Measurements from ENCODE around the gene NFAM1. TPM values are rescaled to one million over a fixed set of nuclear protein-coding genes. Genes with fewer than 3 reads are reported as not detected.

Gene NFAM1
- total RNA-seq, 1 donor from 2014 or later, result 0.19 TPM

DNA sequence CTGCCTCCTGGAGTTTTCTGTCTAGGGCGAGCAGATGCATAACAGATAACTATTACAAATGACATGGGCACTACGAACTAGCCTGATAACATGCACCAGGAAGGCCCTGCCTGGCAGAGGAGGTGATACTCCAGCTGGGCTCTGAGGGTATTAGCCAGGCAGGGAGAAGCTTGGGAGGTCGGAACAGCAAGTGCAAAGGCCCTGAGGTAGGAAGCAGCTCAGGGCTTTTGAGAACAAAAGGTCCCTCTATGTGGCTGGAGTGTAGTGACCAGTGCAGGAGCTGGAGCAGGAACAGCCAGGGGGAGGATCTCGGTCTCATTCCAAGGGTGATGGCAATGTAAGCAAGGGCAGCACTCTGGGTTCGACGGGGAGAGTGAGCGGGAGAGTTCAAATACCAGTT lies 100.1 kb downstream of the NFAM1 start:
- Histone ChIP-seq H3K36me3 (no peaks in the 10 kb centered on the region), H3K9ac (no peak overlapping the region), H4K20me1 (ENCODE audit: low read depth) (peaks cover 84% of the 10 kb centered on the region), H3K4me1 (no peaks in the 10 kb centered on the region), H3K27ac (no peak overlapping the region), H3K9me3 (ENCODE audit: low read depth) (no peaks in the 10 kb centered on the region), H3K79me2 (ENCODE audit: low read depth) (no peaks in the 10 kb centered on the region), H3K4me2 (no peak overlapping the region), H2AFZ (replicated peaks) (no peak overlapping the region), H3K27me3 (no peaks in the 10 kb centered on the region), H3K4me3 (no peak overlapping the region), H3F3A (ENCODE audit: low read depth) (no peaks in the 10 kb centered on the region)
- TF ChIP-seq EZH2 (IDR thresholded peaks at IDR 0.05) (no peak), EZH2phosphoT487 (IDR thresholded peaks at IDR 0.05) (no peak)
- TF ChIP-seq, protein P1, sequence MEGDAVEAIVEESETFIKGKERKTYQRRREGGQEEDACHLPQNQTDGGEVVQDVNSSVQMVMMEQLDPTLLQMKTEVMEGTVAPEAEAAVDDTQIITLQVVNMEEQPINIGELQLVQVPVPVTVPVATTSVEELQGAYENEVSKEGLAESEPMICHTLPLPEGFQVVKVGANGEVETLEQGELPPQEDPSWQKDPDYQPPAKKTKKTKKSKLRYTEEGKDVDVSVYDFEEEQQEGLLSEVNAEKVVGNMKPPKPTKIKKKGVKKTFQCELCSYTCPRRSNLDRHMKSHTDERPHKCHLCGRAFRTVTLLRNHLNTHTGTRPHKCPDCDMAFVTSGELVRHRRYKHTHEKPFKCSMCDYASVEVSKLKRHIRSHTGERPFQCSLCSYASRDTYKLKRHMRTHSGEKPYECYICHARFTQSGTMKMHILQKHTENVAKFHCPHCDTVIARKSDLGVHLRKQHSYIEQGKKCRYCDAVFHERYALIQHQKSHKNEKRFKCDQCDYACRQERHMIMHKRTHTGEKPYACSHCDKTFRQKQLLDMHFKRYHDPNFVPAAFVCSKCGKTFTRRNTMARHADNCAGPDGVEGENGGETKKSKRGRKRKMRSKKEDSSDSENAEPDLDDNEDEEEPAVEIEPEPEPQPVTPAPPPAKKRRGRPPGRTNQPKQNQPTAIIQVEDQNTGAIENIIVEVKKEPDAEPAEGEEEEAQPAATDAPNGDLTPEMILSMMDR (IDR thresholded peaks at IDR 0.05), result no peak
- DNase-seq (ENCODE audit: low spot score), result no peak
- Mint-ChIP-seq H3K27ac (no peak overlapping the region), H3K4me3 (peak overlapping the region; percentile 42), H3K36me3 (no peaks in the 10 kb centered on the region), H3K9me3 (no peaks in the 10 kb centered on the region), H3K27me3 (ENCODE audit: insufficient read depth, low read depth) (peaks cover 11% of the 10 kb centered on the region), H3K4me1 (peaks cover 42% of the 10 kb centered on the region)

- Histone ChIP-seq H3F3A (ENCODE audit: low read depth) (no peaks in the 10 kb centered on the region), H3K4me1 (no peaks in the 10 kb centered on the region), H3K79me2 (ENCODE audit: low read depth) (no peaks in the 10 kb centered on the region), H2AFZ (replicated peaks) (no peak overlapping the region), H3K4me2 (no peak overlapping the region), H3K36me3 (no peaks in the 10 kb centered on the region), H3K27me3 (no peaks in the 10 kb centered on the region), H3K27ac (no peak overlapping the region), H3K4me3 (no peak overlapping the region), H4K20me1 (ENCODE audit: low read depth) (peaks cover 84% of the 10 kb centered on the region), H3K9me3 (ENCODE audit: low read depth) (no peaks in the 10 kb centered on the region), H3K9ac (no peak overlapping the region)
- TF ChIP-seq EZH2 (IDR thresholded peaks at IDR 0.05) (no peak), EZH2phosphoT487 (IDR thresholded peaks at IDR 0.05) (no peak)
- TF ChIP-seq, protein P1 (IDR thresholded peaks at IDR 0.05), result no peak
- Mint-ChIP-seq H3K4me1 (peaks cover 37% of the 10 kb centered on the region), H3K36me3 (no peaks in the 10 kb centered on the region), H3K27ac (peak overlapping the region; percentile 87), H3K4me3 (no peak overlapping the region), H3K27me3 (ENCODE audit: insufficient read depth, low read depth) (peaks cover 14% of the 10 kb centered on the region), H3K9me3 (no peaks in the 10 kb centered on the region)
- DNase-seq (ENCODE audit: low spot score), result peak; percentile 39
Observed at GRCh38 chr22:42331014-42331413, 101.2 kb downstream of the NFAM1 start.

Other genes with a start within 250 kb of the NFAM1 start
- 53.7 and 67.4 TPM in 2 replicates for gene TCF20, start 161.8 kb downstream of the NFAM1 start, total RNA-seq (ENCODE audit: low replicate concordance)
- 15.2 and 31.9 TPM in 2 replicates for gene RRP7A, start 87.4 kb upstream of the NFAM1 start, total RNA-seq (ENCODE audit: low replicate concordance)
- gene SERHL2, start 121.6 kb upstream of the NFAM1 start, total RNA-seq (ENCODE audit: low replicate concordance), result 0.99 TPM in 1 of 2 replicates, not detected in the other
- gene POLDIP3, start 182.5 kb upstream of the NFAM1 start, total RNA-seq (ENCODE audit: low replicate concordance), result 37.8 and 67.2 TPM in 2 replicates
- gene ATP5MGL, start 208.2 kb upstream of the NFAM1 start, total RNA-seq (ENCODE audit: low replicate concordance), result 0.34 TPM in 1 of 2 replicates, not detected in the other
- gene CYB5R3, start 217.0 kb upstream of the NFAM1 start, total RNA-seq (ENCODE audit: low replicate concordance), result 21.6 and 61.5 TPM in 2 replicates

Data from neural progenitor cell (in vitro differentiated cells).